OCI-M1 (cell line): ENCODE data around the gene UBE2J2.

Experiments
- DNase-seq: peaks from one replicate; lab custom pipeline; 2025; lab: John Stamatoyannopoulos, UW

The UBE2J2 gene

DNA sequence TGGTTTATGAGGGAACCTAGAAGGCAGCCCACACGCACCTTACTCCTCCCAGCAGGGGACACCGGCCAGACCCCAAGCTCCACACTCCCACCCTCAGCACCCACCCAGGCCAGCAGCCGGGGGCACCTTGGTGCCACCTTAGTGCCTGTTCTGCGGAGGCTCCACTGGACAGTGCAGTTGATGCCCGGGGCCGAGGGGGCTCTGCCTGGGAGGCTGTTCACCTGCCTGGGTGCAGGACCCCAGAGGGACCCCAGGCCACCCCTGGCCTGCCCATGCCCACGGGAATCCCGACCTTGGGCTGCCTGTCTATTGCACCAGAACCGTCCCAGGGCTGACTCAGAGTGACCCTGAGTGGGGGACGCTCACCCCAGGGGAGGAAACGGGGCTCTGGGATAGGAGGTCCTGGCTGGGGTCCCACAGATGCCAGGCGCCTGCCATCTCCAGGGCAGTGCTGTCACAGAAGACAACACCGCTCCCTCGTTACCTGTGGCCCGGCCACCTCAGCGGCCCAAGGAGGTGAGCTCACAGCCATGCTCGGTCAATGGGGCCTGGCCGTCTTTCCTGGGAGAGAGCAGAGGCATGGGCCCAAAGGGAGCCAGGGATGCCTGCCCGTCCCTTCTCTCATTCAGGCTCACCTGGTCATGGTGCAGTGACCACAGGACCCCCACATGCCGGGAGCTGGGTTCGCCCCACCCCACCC, 7.3 kb upstream of the UBE2J2 start:
- no peak for DNase-seq

DNA sequence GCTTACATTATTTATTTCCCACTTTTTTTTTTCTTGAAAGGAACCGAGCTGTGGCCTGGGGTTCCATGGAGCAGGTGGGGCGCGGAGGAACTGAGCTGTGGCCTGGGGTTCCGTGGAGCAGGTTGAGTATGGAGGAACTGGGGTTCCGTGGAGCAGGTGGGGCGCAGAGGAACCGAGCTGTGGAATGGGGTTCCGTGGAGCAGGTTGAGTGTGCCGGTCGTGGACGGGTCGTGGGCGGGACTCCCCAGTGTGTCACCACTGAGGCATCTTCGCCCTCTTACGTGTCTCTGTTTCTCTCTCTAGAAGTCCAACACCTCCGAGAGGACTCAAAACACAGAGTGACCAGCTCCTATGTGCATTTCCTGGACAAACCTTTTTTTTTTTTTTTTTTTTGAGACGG, 5.4 kb upstream of the UBE2J2 start:
- DNase-seq = no peak

DNA sequence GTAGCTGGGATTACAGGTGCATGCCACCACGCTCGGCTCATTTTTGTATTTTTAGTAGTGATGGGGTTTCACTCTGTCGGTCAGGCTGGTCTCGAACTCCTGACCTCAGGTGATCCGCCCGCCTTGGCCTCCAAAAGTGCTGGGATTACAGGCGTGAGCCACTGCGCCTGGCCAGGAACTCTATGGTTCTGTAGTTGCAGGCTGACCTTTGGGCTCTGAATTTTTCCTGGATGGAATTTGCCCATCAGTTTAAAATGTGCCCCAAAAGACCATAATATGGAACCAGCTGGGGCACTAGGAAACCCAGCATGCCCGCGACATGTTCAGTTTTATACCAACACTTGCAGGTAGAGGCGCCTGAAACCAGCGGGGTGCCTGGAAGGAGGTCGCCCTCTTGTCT, 5.0 kb upstream of the UBE2J2 start:
- DNase-seq = no peak

DNA sequence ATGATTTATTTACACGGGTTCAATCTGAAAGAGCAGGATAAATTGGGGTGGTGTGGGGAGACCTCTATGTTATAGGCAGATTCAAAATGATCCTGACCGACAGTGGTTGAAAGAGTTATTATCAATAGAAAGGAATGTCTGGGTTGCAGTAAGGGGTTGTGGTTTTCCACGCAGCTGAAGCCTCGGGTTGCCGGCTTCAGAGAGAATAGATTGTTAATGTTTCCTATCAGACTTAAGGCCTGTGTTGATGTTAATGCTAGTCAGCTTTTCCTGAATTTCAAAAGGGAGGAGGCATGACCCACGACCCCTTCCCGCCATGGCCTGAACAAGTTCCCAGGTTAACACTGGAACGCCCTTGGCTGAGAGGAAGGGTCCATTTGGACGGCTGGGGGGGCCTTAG, 2.2 kb upstream of the UBE2J2 start:
- no peak for DNase-seq

DNA sequence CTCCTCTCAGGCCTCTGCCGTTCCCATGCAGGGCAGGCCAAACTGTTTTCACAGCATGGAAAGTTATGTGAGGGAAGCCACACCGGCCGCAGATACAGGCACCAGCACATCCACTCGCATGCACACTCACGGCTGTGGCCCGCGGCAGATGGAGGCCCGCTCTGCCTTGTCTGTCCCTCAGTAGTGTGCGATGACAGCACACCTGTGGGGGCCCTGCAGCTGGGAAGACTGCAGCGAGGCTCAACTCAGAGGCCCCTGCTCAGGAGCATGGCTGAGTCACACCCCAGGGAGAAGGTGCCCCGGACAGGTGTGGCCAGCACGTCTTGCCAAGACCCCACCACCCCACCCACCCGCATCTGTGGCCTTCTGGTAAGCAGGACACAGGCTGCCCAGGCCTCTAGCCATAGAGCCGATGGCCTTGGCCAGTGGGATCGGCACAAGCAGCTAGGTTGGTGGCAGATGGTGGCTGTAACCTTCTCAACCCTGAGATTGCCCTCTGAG, 1.3 kb upstream of the UBE2J2 start:
- no peak for DNase-seq

DNA sequence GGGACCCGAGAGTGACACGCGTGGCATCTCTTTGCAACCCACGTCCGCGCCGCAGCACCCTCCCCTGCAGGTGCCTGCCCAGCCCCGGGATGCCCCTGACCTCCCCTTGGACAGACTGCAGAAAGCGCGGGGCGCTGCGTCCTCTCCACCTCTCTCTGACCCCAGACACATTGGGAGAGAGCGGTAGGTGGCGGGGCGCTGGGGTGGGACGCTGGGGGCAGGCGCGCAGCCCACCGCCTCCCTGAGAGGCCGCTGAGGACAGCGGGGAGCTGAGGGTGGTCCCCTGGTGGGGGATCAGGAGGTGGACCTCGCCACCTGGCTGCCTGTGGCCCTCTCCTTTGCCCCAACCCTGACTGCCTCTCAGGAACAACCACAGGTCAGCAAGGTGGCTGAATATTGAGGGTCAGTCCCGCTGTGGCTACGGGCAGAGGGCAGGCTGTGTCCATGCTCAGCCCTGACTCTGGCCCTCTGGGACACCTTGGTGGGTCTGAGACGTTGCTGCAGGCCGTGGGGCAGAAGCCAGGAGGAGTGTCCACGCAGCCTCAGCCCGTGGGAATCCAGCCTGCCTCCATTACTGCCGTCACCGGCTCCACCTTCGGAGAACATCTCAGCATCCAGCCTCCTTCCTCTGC, 761 bp upstream of the UBE2J2 start:
- no peak for DNase-seq

DNA sequence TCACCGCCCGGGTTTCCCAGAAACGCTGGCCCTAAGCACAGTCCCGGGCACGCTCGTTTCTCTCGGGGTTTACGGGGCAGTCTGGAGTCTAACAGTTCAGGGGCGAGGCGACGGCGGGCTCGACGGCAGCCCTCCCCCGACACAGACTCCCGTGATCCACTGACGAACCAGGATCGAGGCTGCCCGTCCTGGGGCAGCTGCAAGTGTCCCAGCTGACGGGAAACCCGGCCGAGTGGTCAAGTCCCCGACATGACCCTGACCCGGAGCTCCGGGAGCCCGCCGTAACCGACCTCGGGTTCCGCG, 494 bp downstream of the UBE2J2 start:
- DNase-seq = peak; percentile 47

DNA sequence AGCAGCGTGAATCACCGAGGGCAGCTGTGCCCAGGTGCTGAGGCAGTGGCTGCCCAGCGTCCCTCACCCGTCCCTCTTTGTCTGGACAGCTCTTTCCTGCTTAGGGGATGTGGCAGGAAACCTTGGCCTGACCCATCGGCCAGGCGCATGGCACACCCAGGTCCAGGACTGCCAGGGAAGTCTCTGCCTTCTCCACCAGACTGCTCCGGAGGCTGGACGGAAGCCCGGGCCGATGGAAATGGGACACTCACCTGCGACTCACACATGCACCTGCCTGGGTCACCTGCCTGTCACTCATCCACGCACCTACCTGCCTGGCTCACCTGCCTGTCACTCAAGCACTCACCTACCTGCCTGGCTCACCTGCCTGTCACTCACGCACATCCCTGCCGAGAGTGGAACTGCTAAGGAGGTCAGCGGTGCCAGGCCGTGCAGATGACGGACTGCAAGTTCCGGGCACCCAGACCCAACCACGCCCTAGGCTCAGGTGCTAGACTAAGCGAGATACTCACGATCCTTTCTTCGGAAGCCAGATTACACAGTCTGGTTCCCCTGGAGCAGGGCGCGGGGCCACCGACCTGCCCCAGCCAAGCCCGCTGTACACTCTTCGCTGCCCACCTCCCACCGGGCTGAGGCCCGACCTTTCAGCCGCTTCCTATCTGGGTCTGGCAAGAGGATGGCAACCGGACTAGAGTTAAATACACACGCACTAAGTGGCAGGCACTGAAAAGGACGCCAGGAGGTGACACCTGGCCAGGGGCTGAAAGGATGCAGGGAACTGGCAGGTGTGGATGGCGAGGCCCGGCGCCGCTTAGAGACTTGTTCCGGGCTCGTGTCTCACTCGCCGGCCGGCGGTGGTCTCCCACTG, 1.1 kb downstream of the UBE2J2 start:
- no peak for DNase-seq

DNA sequence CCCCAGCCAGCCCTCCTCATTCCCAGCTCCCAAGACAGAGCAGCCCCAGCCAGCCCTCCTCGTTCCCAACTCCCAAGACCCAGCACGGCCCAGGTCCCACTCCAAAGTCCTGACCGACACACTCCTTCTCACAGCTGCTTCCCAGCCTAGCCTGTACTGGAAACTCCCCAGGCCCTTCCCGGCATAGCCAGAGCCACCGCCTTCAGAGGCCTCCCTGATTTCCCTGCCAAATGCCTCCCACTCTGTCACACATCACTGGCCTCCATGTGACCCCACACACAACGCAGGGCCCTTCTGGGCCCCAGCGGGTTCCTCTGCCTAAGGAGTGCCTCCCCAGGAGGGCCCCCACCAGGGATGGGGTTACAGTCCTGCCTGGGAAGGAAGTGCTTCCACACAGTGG, 2.8 kb downstream of the UBE2J2 start:
- DNase-seq = no peak

DNA sequence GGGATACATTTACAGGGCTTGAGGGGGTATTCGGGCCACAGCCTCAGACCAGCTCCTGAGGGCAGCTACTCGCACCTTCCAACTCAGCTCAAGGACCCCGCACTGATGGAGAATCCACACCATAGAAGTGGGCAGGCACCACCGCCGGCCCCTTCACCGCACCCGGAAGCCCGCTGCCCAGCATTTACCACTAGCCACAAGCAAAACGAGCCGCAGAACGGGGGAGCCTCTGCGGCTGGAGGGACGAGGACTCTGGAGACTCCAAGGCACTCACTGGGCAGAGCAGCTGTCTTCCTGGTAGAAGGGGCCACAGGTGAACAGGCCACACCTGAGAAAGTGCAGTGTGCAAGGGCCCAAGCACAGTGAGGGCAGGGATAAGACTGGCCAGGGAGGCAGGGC, 5.4 kb downstream of the UBE2J2 start:
- DNase-seq = no peak

DNA sequence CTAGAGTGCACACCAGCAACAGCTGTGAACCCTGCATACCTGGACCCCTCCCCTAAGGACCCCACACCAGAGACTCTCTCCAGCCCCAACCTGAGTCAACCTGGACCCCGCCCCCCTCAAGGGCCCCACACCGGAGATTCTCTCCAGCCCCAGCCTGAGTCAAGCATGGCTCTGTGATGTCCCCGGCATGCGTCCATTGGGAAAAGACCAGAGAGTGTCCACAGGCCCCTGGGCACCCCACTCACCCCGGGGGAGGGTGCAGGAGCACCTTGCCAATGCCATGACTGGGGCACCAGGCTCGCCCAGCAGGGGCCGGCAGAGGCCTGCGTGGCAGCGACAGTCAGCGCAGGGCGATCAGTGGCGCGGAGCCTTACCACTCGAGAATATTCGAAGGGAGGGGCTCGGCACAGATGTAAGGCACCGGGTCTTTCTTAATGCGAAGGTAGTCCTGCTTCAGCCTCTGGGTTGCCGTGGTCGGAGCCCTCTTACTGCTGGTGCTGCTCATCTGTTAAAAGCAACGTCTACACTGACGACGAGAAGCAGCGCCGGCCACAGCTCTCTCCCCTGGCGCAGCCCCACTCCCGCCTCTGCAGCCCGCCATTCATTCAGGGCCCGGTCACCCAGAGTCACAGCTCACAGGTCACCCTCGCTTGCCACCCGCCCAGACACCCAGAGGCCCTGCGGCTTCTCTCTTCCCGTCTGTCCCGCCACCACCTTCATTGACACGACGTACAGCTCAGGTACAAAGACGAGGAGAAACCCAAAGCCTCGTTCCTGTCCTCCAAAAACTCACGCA, 6.0 kb downstream of the UBE2J2 start:
- DNase-seq = no peak

DNA sequence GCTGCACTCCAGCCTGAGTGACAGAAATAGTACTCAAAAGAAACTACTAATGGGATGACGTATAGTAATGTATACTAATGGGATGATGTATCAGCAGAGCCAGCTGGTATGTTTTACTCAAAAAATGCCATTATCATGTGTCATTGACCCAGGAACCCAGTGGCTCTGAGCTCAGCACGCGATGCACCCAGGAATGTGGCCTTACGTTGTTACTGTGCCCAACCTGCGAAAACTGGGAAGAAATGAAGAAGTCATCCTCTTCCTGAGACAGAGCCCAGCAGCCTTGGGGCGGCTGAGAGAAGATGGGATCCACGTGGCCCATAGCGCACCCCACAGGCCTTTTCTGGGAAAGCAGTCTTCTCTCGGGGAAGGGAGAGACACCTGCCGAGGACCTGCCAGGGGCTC, 8.8 kb downstream of the UBE2J2 start:
- peak; percentile 11 for DNase-seq

DNA sequence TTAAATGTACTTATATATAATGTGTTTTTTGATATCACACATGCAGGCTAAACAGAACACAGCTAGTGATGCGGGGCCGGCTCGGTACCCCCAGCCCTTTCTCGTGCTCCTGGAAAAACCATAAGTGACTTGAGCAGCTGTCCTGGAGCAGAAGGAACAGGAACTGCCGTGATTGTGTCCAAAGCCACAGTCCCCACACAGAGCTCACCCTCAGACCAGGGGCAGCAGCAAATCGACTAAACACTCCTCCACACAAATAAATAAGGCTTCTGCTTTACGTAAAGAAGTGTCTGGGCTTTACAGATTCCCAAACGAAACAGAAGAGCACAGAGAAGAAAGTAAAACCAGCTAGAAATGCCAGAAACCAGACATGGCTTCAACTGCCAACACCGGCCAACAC, 9.6 kb downstream of the UBE2J2 start:
- no peak for DNase-seq

DNA sequence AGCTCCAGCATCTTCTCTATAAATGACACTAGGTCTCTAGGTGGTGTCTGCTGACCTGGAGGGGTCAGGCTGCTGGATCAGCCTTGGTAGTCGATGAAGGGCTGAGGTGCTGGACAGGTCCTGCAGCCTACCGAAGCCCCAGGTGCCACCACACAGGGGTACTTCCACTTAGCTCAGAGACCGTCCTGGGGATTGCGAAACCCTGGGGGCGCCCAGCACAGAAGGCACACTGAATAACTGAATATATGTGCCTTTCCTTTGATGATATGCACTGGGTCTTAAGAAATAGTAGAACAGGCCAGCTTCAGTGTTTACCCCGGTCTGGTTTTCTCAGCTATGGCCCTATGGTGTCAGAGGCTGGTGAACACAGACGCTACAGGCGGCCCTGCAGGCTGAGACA, 10.9 kb downstream of the UBE2J2 start:
- DNase-seq = no peak

DNA sequence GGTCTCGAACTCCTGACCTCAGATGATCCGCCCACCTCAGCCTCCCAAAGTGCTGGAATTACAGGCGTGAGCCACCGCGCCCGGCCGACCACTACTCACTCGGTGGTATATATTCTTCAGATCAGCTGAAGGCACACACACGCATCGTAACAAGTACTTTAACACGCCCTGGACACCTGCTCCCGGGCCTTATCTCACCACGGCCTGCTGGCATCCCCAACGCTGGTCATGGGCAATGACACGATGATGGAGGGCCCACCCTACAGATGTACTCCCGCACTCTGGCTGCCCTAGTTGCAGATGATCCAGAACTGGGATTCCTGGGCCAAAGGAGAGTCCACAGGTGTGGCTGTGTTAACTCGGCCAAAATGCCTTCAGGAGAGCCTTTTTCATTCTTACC, 11.6 kb downstream of the UBE2J2 start:
- no peak for DNase-seq

DNA sequence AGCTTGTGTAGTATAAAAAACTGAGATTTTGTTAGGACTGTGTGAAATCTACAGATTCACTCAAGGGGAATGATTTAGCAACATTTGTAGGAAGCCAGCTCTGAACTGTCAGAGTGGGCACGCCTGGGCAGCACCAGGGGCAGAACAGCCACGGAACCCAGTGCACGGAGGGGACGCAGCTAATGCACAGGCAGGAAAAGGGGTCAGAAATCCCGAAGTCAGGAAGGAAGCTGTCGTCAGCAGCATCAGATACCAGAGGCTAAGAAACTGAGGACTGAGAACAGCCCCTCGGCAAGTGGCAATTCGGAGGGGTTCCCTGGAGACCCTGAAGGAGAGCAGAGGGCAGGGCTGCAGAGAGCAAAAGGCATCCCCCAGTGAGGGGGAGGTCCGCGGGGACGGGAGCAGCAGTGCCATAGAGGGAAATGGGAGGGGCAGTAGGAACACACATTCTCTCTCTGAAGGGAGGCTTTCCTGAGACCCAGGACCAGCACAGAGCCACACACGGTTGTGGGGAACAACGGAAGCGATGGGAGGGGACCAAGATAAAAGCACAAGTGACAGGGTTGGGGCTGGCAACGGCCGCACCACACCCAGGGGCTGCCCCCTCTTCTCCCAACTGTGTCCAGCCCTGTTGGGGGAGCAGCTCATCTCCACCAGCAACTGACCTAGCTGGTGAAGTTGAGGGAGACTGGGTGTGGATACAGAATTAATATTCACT, 12.7 kb downstream of the UBE2J2 start:
- DNase-seq = no peak

DNA sequence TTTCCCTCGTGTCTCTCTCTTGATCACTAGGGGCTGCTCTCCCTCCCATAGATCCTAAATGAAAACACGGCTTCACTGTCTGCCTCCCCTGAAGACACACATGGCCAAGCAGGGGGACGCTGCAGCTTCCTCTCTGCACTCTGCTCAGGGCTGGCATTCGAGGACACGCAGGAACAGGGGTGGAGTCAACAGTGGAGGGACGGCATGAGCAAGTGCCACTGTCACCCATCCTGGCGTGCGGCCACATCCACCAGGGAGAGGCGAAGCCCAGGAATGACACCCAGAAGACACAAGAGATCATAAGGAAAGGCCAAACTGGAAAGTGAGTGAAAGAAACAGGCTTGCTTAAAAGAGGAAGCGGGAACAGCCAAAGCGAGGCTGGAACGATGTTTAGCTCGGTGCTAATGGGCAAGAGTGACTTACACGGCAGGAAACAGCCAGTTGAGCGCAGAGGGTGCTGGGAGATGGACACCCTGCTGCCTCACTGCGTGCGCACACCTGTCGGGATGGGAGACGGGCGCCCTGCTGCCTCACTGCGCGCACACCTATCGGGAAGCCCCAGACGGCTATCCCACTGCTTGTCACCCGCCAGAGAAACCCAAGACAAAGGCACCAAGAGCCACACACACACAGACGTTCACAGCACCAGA, 13.6 kb downstream of the UBE2J2 start:
- DNase-seq = no peak

DNA sequence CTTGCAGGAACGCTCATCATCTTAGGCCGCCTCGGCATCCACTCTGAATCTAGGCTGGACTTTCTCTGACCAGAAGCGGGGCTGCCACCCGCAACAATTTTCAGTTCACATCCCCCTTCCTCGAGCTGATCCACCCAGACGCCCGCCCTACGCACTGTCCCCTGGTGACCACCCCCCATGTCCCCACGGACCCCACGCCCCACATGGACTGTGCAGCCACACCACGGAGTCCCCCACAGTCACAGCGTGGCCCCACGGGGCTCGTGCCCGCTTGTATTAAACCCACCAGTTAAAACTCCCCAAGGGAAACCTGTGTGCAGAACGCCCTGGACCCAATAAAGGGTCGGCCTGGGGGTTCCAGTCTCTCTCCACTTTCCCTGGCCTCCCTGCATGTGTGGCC, 14.1 kb downstream of the UBE2J2 start:
- DNase-seq = no peak

DNA sequence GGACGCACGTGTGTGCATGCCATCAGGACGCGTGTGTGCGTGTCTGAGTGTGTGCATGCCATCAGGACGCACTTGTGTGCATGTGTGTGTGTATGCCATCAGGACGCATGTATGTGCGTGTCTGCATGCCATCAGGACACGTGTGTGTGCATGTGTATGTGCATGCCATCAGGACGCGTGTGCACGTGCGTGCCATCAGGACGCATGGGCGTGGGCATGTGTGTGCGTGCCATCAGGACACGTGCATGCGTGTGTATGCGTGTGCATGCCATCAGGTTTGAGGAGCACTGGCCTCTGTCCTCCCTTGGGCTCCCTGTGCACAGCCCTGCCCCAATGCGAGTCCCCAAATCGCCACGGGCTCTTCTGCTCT, 14.6 kb downstream of the UBE2J2 start:
- DNase-seq = no peak

DNA sequence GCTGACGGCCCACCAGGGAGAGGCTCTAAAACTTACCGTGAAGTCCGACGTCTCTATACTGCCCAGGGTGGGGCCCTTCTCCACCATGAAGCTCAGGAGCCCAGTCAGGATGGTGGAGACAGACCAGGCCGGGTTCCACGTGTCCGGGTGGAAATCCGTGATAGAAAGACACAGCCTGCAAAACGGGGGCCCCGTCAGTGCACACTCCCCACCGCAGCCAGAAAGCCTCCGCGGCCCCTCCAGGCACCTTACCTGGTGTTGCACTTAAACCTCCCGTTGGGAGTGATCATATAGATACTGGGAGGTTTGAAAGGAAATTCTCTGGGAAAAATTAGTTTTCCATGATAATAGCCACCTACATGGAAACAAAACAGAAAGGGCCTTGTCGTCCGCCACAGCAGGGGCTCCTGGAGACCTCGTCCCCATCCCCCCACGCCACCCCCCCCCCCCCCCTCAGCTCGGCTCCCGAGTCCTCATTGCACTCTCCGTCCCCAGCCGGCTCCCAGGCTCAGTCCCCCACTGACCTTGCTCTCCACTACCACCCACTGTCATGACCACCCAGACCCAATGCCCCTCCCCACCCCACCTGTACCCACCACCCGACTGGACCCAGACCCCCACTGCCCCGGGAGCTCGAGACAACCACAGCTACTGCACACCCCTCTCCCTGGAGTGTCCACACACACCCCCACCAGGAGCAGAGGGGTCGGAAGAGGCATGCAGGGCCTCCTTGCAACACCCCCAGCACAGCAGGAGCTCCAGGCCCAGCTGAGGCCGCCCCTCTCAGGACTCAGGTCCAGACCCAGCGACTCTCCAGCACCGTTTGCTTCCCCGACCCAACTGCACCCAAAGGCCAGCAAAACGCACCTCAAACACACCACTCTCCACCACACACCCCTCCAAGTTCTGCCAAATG, 16.4 kb downstream of the UBE2J2 start:
- no peak for DNase-seq
